Measurements from ENCODE around the gene CFAP97D2. TPM values are rescaled to one million over a fixed set of nuclear protein-coding genes. Genes with fewer than 3 reads are reported as not detected.

CFAP97D2 gene
- total and polyA plus RNA-seq, 2 donors (not counting 3 experiments of a cell fraction or from before 2014, with no cell fraction given), result not detected

DNA sequence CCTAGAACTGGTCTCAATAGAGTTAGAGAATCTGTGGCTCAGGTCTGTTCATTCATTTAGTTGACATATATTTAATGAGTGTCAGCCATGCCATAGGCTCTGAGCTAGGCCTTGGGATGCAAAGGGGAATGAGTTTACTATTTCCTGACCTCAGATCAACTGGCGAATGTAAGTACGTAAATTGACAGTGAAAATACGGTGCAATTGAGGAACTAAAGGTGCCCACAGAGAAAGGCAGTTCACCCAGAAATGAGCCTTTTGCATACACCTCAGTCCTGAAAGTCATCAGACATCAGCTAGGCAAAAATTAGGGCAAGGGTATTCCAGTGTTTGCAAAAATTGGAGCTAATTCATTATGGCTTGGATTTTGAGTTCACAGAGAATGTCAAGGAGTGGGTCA is 81.8 kb downstream of the CFAP97D2 start:
- dilution Hi-C loops (cut with MboI; ENCODE audit: extremely low pct_ligation_motif_present, low sequenced_read_pairs), result no loop called here
- H3K4me2 ChIP-seq (ENCODE audit: insufficient read depth, low read length), result no peak overlapping the region
- DNase-seq (ENCODE audit: low read depth, low spot score) (no peak), FAIRE-seq (no peak)
- no peaks in the 10 kb centered on the region for H4K20me1 ChIP-seq (replicated peaks; ENCODE audit: control insufficient read depth, extremely low read depth, insufficient read depth, low read length)
- no peaks in the 10 kb centered on the region for H3K9me3 ChIP-seq (replicated peaks; ENCODE audit: control insufficient read depth, insufficient read depth, low read length)
- intact Hi-C loops (cut with micrococcal nuclease), result no loop called here
- H3K4me3 ChIP-seq (replicated peaks in 1 of 3; ENCODE audit: insufficient read depth in 1 of 3, low read depth in 1 of 3, low read length in 3 of 3), result no peak overlapping the region
- no peak overlapping the region for H3K9ac ChIP-seq (replicated peaks; ENCODE audit: extremely low read depth, insufficient read depth, low read length)
- no peaks in the 10 kb centered on the region for H3K4me1 ChIP-seq (ENCODE audit: control insufficient read depth, extremely low read depth, insufficient read depth, low read length)
- H3K9me1 ChIP-seq (replicated peaks; ENCODE audit: control insufficient read depth, extremely low read depth, insufficient read depth, low read length), result no peaks in the 10 kb centered on the region
- H2AFZ ChIP-seq (ENCODE audit: low read depth, low read length), result no peak overlapping the region
- ChIA-PET POLR2A (no interaction called here), CTCF (no interaction called here)
- no TSS peak for BruUV-seq (replicated peaks)
- no peaks in the 10 kb centered on the region for H3K79me2 ChIP-seq (ENCODE audit: control insufficient read depth, insufficient read depth, low read length)
- H3K27me3 ChIP-seq (ENCODE audit: control insufficient read depth in 2 of 2, insufficient read depth in 2 of 2, low read length in 2 of 2), result no peaks in the 10 kb centered on the region
- TF ChIP-seq, protein P1, sequence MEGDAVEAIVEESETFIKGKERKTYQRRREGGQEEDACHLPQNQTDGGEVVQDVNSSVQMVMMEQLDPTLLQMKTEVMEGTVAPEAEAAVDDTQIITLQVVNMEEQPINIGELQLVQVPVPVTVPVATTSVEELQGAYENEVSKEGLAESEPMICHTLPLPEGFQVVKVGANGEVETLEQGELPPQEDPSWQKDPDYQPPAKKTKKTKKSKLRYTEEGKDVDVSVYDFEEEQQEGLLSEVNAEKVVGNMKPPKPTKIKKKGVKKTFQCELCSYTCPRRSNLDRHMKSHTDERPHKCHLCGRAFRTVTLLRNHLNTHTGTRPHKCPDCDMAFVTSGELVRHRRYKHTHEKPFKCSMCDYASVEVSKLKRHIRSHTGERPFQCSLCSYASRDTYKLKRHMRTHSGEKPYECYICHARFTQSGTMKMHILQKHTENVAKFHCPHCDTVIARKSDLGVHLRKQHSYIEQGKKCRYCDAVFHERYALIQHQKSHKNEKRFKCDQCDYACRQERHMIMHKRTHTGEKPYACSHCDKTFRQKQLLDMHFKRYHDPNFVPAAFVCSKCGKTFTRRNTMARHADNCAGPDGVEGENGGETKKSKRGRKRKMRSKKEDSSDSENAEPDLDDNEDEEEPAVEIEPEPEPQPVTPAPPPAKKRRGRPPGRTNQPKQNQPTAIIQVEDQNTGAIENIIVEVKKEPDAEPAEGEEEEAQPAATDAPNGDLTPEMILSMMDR (IDR thresholded peaks at IDR 0.05; ENCODE audit: extremely low read depth in 1 of 2, insufficient read depth in 1 of 2, low read depth in 1 of 2, low read length in 2 of 2), result no peak
- TF ChIP-seq POLR2A (IDR thresholded peaks at IDR 0.05; ENCODE audit: low read depth, low read length), result no peak
- no peak for TF ChIP-seq GATA2 (IDR thresholded peaks at IDR 0.05; ENCODE audit: insufficient read depth, insufficient read length, low read depth, low read length)
- TF ChIP-seq, protein P2, sequence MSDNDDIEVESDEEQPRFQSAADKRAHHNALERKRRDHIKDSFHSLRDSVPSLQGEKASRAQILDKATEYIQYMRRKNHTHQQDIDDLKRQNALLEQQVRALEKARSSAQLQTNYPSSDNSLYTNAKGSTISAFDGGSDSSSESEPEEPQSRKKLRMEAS (IDR thresholded peaks at IDR 0.05; ENCODE audit: insufficient read depth, insufficient read length), result no peak
- TF ChIP-seq JUN (IDR thresholded peaks at IDR 0.05; ENCODE audit: borderline replicate concordance, insufficient read depth, insufficient read length, low read depth), result no peak
- no peak for TF ChIP-seq POLR2AphosphoS5 (IDR thresholded peaks at IDR 0.05; ENCODE audit: insufficient read depth, low read depth, low read length)
- no peak for TF ChIP-seq MYC (IDR thresholded peaks at IDR 0.05; ENCODE audit: low read depth, low read length)
- TF ChIP-seq FOS (IDR thresholded peaks at IDR 0.05; ENCODE audit: borderline replicate concordance, insufficient read depth, low read length), result no peak
- TF ChIP-seq EZH2 (IDR thresholded peaks at IDR 0.05; ENCODE audit: borderline replicate concordance, low read depth, low read length, severe bottlenecking), result no peak
- peaks cover 20 to 33% of the 10 kb centered on the region in 2 experiments for H3K36me3 ChIP-seq (ENCODE audit: control insufficient read depth in 2 of 2, extremely low read depth in 1 of 2, insufficient read depth in 2 of 2, low read length in 2 of 2)
- H3K27ac ChIP-seq (ENCODE audit: insufficient read depth, low read depth, low read length), result no peak overlapping the region

All from endothelial cell of umbilical vein (primary cell).